GM21717 (cell line): ENCODE results near the gene ABCG1.
A peak's percentile ranks its signal among the peaks of the same experiment; 100 is the strongest.

Experiments used
- ATAC-seq: cut with Tn5 transposase; IDR thresholded peaks from one replicate; pipeline ENCODE4 v1.9.1; 2021; ENCODE audit warnings: mild to moderate bottlenecking, moderate library complexity; ENCODE audit not compliant: unreplicated experiment

ABCG1 gene

GRCh38 chr21:42266971-42267556 lies 48.1 kb downstream of the ABCG1 start:
- ATAC-seq = no peak

- no peak for ATAC-seq
Observed at GRCh38 chr21:42269386-42269785, 50.4 kb downstream of the ABCG1 start.

- no peak for ATAC-seq
Observed at GRCh38 chr21:42271065-42271464, 52.1 kb downstream of the ABCG1 start.

GRCh38 chr21:42272109-42272962 lies 53.4 kb downstream of the ABCG1 start:
- no peak for ATAC-seq

- no peak for ATAC-seq
Observed at GRCh38 chr21:42272984-42273600, 54.2 kb downstream of the ABCG1 start.

GRCh38 chr21:42276076-42276475 lies 57.1 kb downstream of the ABCG1 start:
- ATAC-seq = no peak

- no peak for ATAC-seq
Observed at GRCh38 chr21:42276526-42277154, 57.7 kb downstream of the ABCG1 start.

GRCh38 chr21:42277593-42277992 lies 58.7 kb downstream of the ABCG1 start:
- no peak for ATAC-seq

GRCh38 chr21:42278451-42279149 lies 59.7 kb downstream of the ABCG1 start:
- no peak for ATAC-seq

GRCh38 chr21:42279341-42279871 lies 60.5 kb downstream of the ABCG1 start:
- no peak for ATAC-seq

- ATAC-seq = no peak
Observed at GRCh38 chr21:42279888-42280287, 60.9 kb downstream of the ABCG1 start.

GRCh38 chr21:42280356-42281180 lies 61.6 kb downstream of the ABCG1 start:
- no peak for ATAC-seq

- no peak for ATAC-seq
Observed at GRCh38 chr21:42281181-42281680, 62.3 kb downstream of the ABCG1 start.

- ATAC-seq = no peak
Observed at GRCh38 chr21:42282021-42282420, 63.1 kb downstream of the ABCG1 start.

- ATAC-seq = no peak
Observed at GRCh38 chr21:42282715-42283114, 63.8 kb downstream of the ABCG1 start.

GRCh38 chr21:42285569-42286245 lies 66.8 kb downstream of the ABCG1 start:
- ATAC-seq = peak; percentile 38

GRCh38 chr21:42286416-42286815 lies 67.5 kb downstream of the ABCG1 start:
- no peak for ATAC-seq

- ATAC-seq = no peak
Observed at GRCh38 chr21:42287193-42288083, 68.5 kb downstream of the ABCG1 start.
